ENCODE measurements around the gene COL4A1.

The COL4A1 gene

GRCh38 chr13:110216398-110217041 is 90.4 kb downstream of the COL4A1 start:
- no peak for DNase-seq

- no peak for DNase-seq
Observed at GRCh38 chr13:110216006-110216397, 91.0 kb downstream of the COL4A1 start.

GRCh38 chr13:110215606-110216005 is 91.4 kb downstream of the COL4A1 start:
- no peak for DNase-seq

GRCh38 chr13:110214637-110215036 is 92.3 kb downstream of the COL4A1 start:
- no peak for DNase-seq

- DNase-seq: no peak
Observed at GRCh38 chr13:110213461-110214074, 93.4 kb downstream of the COL4A1 start.

GRCh38 chr13:110212529-110212928 is 94.4 kb downstream of the COL4A1 start:
- no peak for DNase-seq

- DNase-seq: no peak
Observed at GRCh38 chr13:110211735-110212134, 95.2 kb downstream of the COL4A1 start.

- DNase-seq: no peak
Observed at GRCh38 chr13:110211046-110211445, 95.9 kb downstream of the COL4A1 start.

- no peak for DNase-seq
Observed at GRCh38 chr13:110210604-110210985, 96.4 kb downstream of the COL4A1 start.

GRCh38 chr13:110209950-110210603 is 96.9 kb downstream of the COL4A1 start:
- DNase-seq: no peak

GRCh38 chr13:110208116-110208515 is 98.8 kb downstream of the COL4A1 start:
- DNase-seq: no peak

GRCh38 chr13:110206996-110207395 is 100.0 kb downstream of the COL4A1 start:
- no peak for DNase-seq

GRCh38 chr13:110206185-110206584 is 100.8 kb downstream of the COL4A1 start:
- no peak for DNase-seq

GRCh38 chr13:110201114-110201513 is 105.8 kb downstream of the COL4A1 start:
- no peak for DNase-seq

GRCh38 chr13:110200276-110200870 is 106.6 kb downstream of the COL4A1 start:
- no peak for DNase-seq

GRCh38 chr13:110199046-110199831 is 107.7 kb downstream of the COL4A1 start:
- DNase-seq: no peak

GRCh38 chr13:110197471-110197870 is 109.5 kb downstream of the COL4A1 start:
- DNase-seq: no peak

GRCh38 chr13:110197026-110197425 is 109.9 kb downstream of the COL4A1 start:
- DNase-seq: no peak

GRCh38 chr13:110195547-110196485 is 111.1 kb downstream of the COL4A1 start:
- no peak for DNase-seq

GRCh38 chr13:110194451-110194850 is 112.5 kb downstream of the COL4A1 start:
- DNase-seq: no peak

- no peak for DNase-seq
Observed at GRCh38 chr13:110193491-110193890, 113.5 kb downstream of the COL4A1 start.

GRCh38 chr13:110192472-110192871 is 114.5 kb downstream of the COL4A1 start:
- DNase-seq: no peak

Measured in Kasumi-1 (cell line).